Neural progenitor cell (in vitro differentiated cells): Measurements from ENCODE around the gene FAM43B. TPM values are rescaled to one million over a fixed set of nuclear protein-coding genes. Genes with fewer than 3 reads are reported as not detected.

Source experiments
- DNase-seq: peaks from one replicate; pipeline ENCODE4 v3.0.0-alpha.2; 2016; ENCODE audit warnings: low spot score
- H2AFZ ChIP-seq: fragments of 200-600 bp; sonication (generic); replicated peaks from 2 replicates; pipeline ENCODE4 v1.6.1; 2016; ENCODE audit warnings: antibody characterized with exemption
- H3F3A ChIP-seq: fragments of 200-600 bp; sonication (generic); 2 replicates; pipeline ENCODE4 v1.6.1; 2016; ENCODE audit warnings: antibody characterized with exemption, low read depth
- H3K27ac ChIP-seq: fragments of 200-600 bp; sonication (generic); 2 replicates; pipeline ENCODE4 v1.5.1; 2016; ENCODE audit warnings: mild to moderate bottlenecking
- H3K27me3 ChIP-seq: fragments of 200-600 bp; sonication (generic); 2 replicates; pipeline ENCODE4 v1.6.1; 2016; ENCODE audit warnings: mild to moderate bottlenecking, moderate library complexity
- H3K36me3 ChIP-seq: fragments of 200-600 bp; sonication (generic); 2 replicates; pipeline ENCODE4 v1.5.1; 2016
- H3K4me1 ChIP-seq: fragments of 200-600 bp; sonication (generic); 2 replicates; pipeline ENCODE4 v1.6.1; 2016; ENCODE audit warnings: mixed run types
- H3K4me2 ChIP-seq: fragments of 200-600 bp; sonication (generic); 2 replicates; pipeline ENCODE4 v1.6.1; 2016
- H3K4me3 ChIP-seq: fragments of 200-600 bp; sonication (generic); 2 replicates; pipeline ENCODE4 v1.5.1; 2016
- H3K79me2 ChIP-seq: fragments of 200-600 bp; sonication (generic); 2 replicates; pipeline ENCODE4 v1.6.1; 2016; ENCODE audit warnings: low read depth
- H3K9ac ChIP-seq: fragments of 200-600 bp; sonication (generic); 2 replicates; pipeline ENCODE4 v1.6.1; 2016
- H3K9me3 ChIP-seq: fragments of 200-600 bp; sonication (generic); 2 replicates; pipeline ENCODE4 v1.5.1; 2016; ENCODE audit warnings: low read depth
- H4K20me1 ChIP-seq: fragments of 200-600 bp; sonication (generic); 2 replicates; pipeline ENCODE4 v1.6.1; 2016; ENCODE audit warnings: low read depth
- H3K27ac Mint-ChIP-seq: 3 replicates; pipeline ENCODE4 v1.8.0; 2021; ENCODE audit warnings: mixed read lengths
- H3K27me3 Mint-ChIP-seq: 2 replicates; pipeline ENCODE4 v1.8.0; 2022; ENCODE audit warnings: low read depth, mild to moderate bottlenecking, inconsistent platforms, moderate library complexity, mixed read lengths; ENCODE audit not compliant: insufficient read depth
- H3K36me3 Mint-ChIP-seq: 3 replicates; pipeline ENCODE4 v1.8.0; 2021; ENCODE audit warnings: mixed read lengths
- H3K4me1 Mint-ChIP-seq: 3 replicates; pipeline ENCODE4 v1.8.0; 2021; ENCODE audit warnings: mixed read lengths
- H3K4me3 Mint-ChIP-seq: 3 replicates; pipeline ENCODE4 v1.8.0; 2021; ENCODE audit warnings: mild to moderate bottlenecking, moderate library complexity, mixed read lengths
- H3K9me3 Mint-ChIP-seq: 3 replicates; pipeline ENCODE4 v1.8.0; 2020; ENCODE audit warnings: mixed read lengths
- CTCF ChIP-seq: fragments of 200-600 bp; sonication (generic); IDR thresholded peaks from 2 replicates; pipeline ENCODE4 v1.5.1; 2017; ENCODE audit warnings: antibody characterized with exemption, mild to moderate bottlenecking
- EZH2 ChIP-seq: fragments of 200-600 bp; sonication (generic); IDR thresholded peaks from 2 replicates; pipeline ENCODE4 v1.6.1; 2017; ENCODE audit warnings: antibody characterized with exemption, mild to moderate bottlenecking, moderate library complexity
- EZH2phosphoT487 ChIP-seq: fragments of 200-600 bp; sonication (generic); IDR thresholded peaks from 2 replicates; pipeline ENCODE4 v1.6.1; 2017; ENCODE audit warnings: antibody characterized with exemption
- total RNA-seq: library from RNA; depleted of rRNA; stranded (reverse); fragments of >200 nt; gene quantifications from 2 replicates; pipeline ENCODE4 v1.2.3, GENCODE V29; 2015; ENCODE audit warnings: low replicate concordance

FAM43B gene
- total RNA-seq, 1 donor from 2014 or later, result not detected

- H3K27me3 Mint-ChIP-seq, result peaks cover 11% of the 10 kb centered on the region
- no peaks in the 10 kb centered on the region for H3K36me3 Mint-ChIP-seq
- no peaks in the 10 kb centered on the region for H3K9me3 Mint-ChIP-seq
These were observed 17.2 kb downstream of the FAM43B start for GRCh38 chr1:20569523-20570098.

GRCh38 chr1:20571427-20571826 lies 19.1 kb downstream of the FAM43B start:
- Histone ChIP-seq H3K36me3 (no peaks in the 10 kb centered on the region), H3K4me1 (no peaks in the 10 kb centered on the region), H2AFZ (no peak overlapping the region), H3K4me3 (no peak overlapping the region), H3K9ac (no peak overlapping the region), H3K27me3 (peaks cover 44% of the 10 kb centered on the region), H3K4me2 (no peak overlapping the region), H3K79me2 (no peaks in the 10 kb centered on the region), H4K20me1 (no peaks in the 10 kb centered on the region), H3K27ac (no peak overlapping the region), H3K9me3 (no peaks in the 10 kb centered on the region), H3F3A (no peaks in the 10 kb centered on the region)
- TF ChIP-seq EZH2 (no peak), EZH2phosphoT487 (no peak), CTCF (no peak)
- no peak overlapping the region for H3K4me3 Mint-ChIP-seq
- H3K4me1 Mint-ChIP-seq, result no peaks in the 10 kb centered on the region
- no peaks in the 10 kb centered on the region for H3K36me3 Mint-ChIP-seq
- H3K27ac Mint-ChIP-seq, result no peak overlapping the region
- H3K27me3 Mint-ChIP-seq, result peaks cover 15% of the 10 kb centered on the region
- DNase-seq, result no peak
- H3K9me3 Mint-ChIP-seq, result no peaks in the 10 kb centered on the region

More at GRCh38 chr1:20569523-20570098, 17.2 kb downstream of the FAM43B start:
- Histone ChIP-seq H3K79me2 (no peaks in the 10 kb centered on the region), H3K4me3 (no peak overlapping the region), H3K27me3 (peaks cover 47% of the 10 kb centered on the region), H3K9ac (no peak overlapping the region), H2AFZ (no peak overlapping the region), H4K20me1 (no peaks in the 10 kb centered on the region), H3K4me1 (no peaks in the 10 kb centered on the region), H3F3A (no peaks in the 10 kb centered on the region), H3K4me2 (no peak overlapping the region), H3K9me3 (no peaks in the 10 kb centered on the region), H3K36me3 (no peaks in the 10 kb centered on the region), H3K27ac (no peak overlapping the region)
- TF ChIP-seq EZH2phosphoT487 (no peak), CTCF (no peak), EZH2 (no peak)
- DNase-seq, result no peak
- no peak overlapping the region for H3K4me3 Mint-ChIP-seq
- no peak overlapping the region for H3K27ac Mint-ChIP-seq
- H3K4me1 Mint-ChIP-seq, result no peaks in the 10 kb centered on the region

GRCh38 chr1:20573987-20574386 lies 21.6 kb downstream of the FAM43B start:
- Mint-ChIP-seq H3K4me3 (no peak overlapping the region), H3K4me1 (no peaks in the 10 kb centered on the region), H3K27ac (no peak overlapping the region), H3K27me3 (peaks cover 15% of the 10 kb centered on the region), H3K36me3 (no peaks in the 10 kb centered on the region), H3K9me3 (no peaks in the 10 kb centered on the region)
- DNase-seq, result no peak
- H3K4me1 ChIP-seq, result no peaks in the 10 kb centered on the region
- H3F3A ChIP-seq, result no peaks in the 10 kb centered on the region
- TF ChIP-seq CTCF, result no peak
- no peak for TF ChIP-seq EZH2
- TF ChIP-seq EZH2phosphoT487, result no peak
- no peaks in the 10 kb centered on the region for H3K36me3 ChIP-seq
- no peak overlapping the region for H3K27ac ChIP-seq
- no peaks in the 10 kb centered on the region for H3K9me3 ChIP-seq
- no peak overlapping the region for H2AFZ ChIP-seq
- no peak overlapping the region for H3K9ac ChIP-seq
- peaks cover 43% of the 10 kb centered on the region for H3K27me3 ChIP-seq
- H3K4me3 ChIP-seq, result no peak overlapping the region
- no peaks in the 10 kb centered on the region for H3K79me2 ChIP-seq
- H3K4me2 ChIP-seq, result no peak overlapping the region
- no peaks in the 10 kb centered on the region for H4K20me1 ChIP-seq
